NCI-H345 treated with DMSO at 0.1 percent for 48 hours (cell line): ENCODE measurements around the gene AGAP9.
"Not testable (repeated sequence)": the region's sequence is repeated elsewhere in the genome, so short reads cannot be mapped to it uniquely, and the experiment has no call there.

Source experiments
- DNase-seq: peaks from one replicate; lab custom pipeline; 2025; ENCODE audit not compliant: unreplicated experiment; lab: John Stamatoyannopoulos, UW

The AGAP9 gene

GRCh38 chr10:47523475-47523874 is at the start of gene AGAP9:
Gene AGAP9 (minus strand): TSS chr10:47523638. CDS start chr10:47523526, 112 bp downstream.
- DNase-seq, result not testable (repeated sequence)

- not testable (repeated sequence) for DNase-seq
Observed at GRCh38 chr10:47571138-47571912, 47.9 kb upstream of the AGAP9 start.

GRCh38 chr10:47566757-47567156 is 43.3 kb upstream of the AGAP9 start:
- DNase-seq, result not testable (repeated sequence)

- not testable (repeated sequence) for DNase-seq
Observed at GRCh38 chr10:47566108-47566699, 42.8 kb upstream of the AGAP9 start.

- not testable (repeated sequence) for DNase-seq
Observed at GRCh38 chr10:47565517-47565920, 42.1 kb upstream of the AGAP9 start.

- not testable (repeated sequence) for DNase-seq
Observed at GRCh38 chr10:47564953-47565352, 41.5 kb upstream of the AGAP9 start.

- DNase-seq, result not testable (repeated sequence)
Observed at GRCh38 chr10:47564318-47564717, 40.9 kb upstream of the AGAP9 start.

GRCh38 chr10:47560452-47560851 is 37.0 kb upstream of the AGAP9 start:
- not testable (repeated sequence) for DNase-seq

GRCh38 chr10:47559718-47560308 is 36.4 kb upstream of the AGAP9 start:
- DNase-seq, result not testable (repeated sequence)

GRCh38 chr10:47558109-47558508 is 34.7 kb upstream of the AGAP9 start:
- DNase-seq, result not testable (repeated sequence)

- DNase-seq, result not testable (repeated sequence)
Observed at GRCh38 chr10:47557616-47558015, 34.2 kb upstream of the AGAP9 start.

GRCh38 chr10:47555334-47555733 is 31.9 kb upstream of the AGAP9 start:
- not testable (repeated sequence) for DNase-seq

GRCh38 chr10:47554552-47554951 is 31.1 kb upstream of the AGAP9 start:
- not testable (repeated sequence) for DNase-seq

GRCh38 chr10:47553860-47554247 is 30.4 kb upstream of the AGAP9 start:
- not testable (repeated sequence) for DNase-seq

GRCh38 chr10:47553214-47553859 is 29.9 kb upstream of the AGAP9 start:
- DNase-seq, result peak; percentile 27

- not testable (repeated sequence) for DNase-seq
Observed at GRCh38 chr10:47552719-47553118, 29.3 kb upstream of the AGAP9 start.

GRCh38 chr10:47547286-47547685 is 23.8 kb upstream of the AGAP9 start:
- not testable (repeated sequence) for DNase-seq

- DNase-seq, result not testable (repeated sequence)
Observed at GRCh38 chr10:47536430-47536829, 13.0 kb upstream of the AGAP9 start.

- not testable (repeated sequence) for DNase-seq
Observed at GRCh38 chr10:47502313-47502712, 21.1 kb downstream of the AGAP9 start.

- not testable (repeated sequence) for DNase-seq
Observed at GRCh38 chr10:47494226-47494625, 29.2 kb downstream of the AGAP9 start.

- DNase-seq, result not testable (repeated sequence)
Observed at GRCh38 chr10:47491600-47491999, 31.8 kb downstream of the AGAP9 start, which contains the start of gene FAM25G. Gene FAM25G (minus strand): TSS chr10:47491700. CDS start chr10:47491674, 26 bp downstream.
